ENCODE measurements around the gene SLFN14. TPM values are rescaled to one million over a fixed set of nuclear protein-coding genes. Genes with fewer than 3 reads are reported as not detected.
"Not testable (repeated sequence)": the region's sequence is repeated elsewhere in the genome, so short reads cannot be mapped to it uniquely, and the experiment has no call there.

Gene SLFN14
- total and polyA plus RNA-seq, 7 donors = 0.01 to 0.12 TPM; not detected in 5

- Histone ChIP-seq H3K4me1 (peaks cover 16% of the 10 kb centered on the region), H3K36me3 (ENCODE audit: insufficient read depth in 1 of 2, low read depth in 1 of 2) (peaks cover 0 to 13% of the 10 kb centered on the region in 2 donors), H3K9me3 (no peaks in the 10 kb centered on the region), H3K4me3 (no peak overlapping the region), H3K27me3 (ENCODE audit: insufficient read depth in 3 of 3, low read length in 2 of 3) (no peaks in the 10 kb centered on the region), H3K27ac (no peak overlapping the region)
- WGBS, 3 donors = 82 to 90% (median 86%) methylated on average over 2 of the region's 2 CpGs
- intact Hi-C loops (cut with DNase I) = no loop called here
- DNase-seq (no peak), ATAC-seq (no peak)
- no peak for TF ChIP-seq CTCF (IDR thresholded peaks at IDR 0.05)
Observed at GRCh38 chr17:35569405-35569804, 8.8 kb upstream of the SLFN14 start.

- intact Hi-C loops (cut with DNase I) = no loop called here
- H3K36me3 ChIP-seq (ENCODE audit: insufficient read depth in 1 of 2, low read depth in 1 of 2) = peaks cover 0 to 4% of the 10 kb centered on the region in 2 donors
- 23 to 25% (median 24%) methylated on average over 15 of the region's 15 CpGs for WGBS, 3 donors
- peak overlapping the region; percentile 81 for H3K4me3 ChIP-seq
- H3K9me3 ChIP-seq = no peaks in the 10 kb centered on the region
- H3K4me1 ChIP-seq = peaks cover 16% of the 10 kb centered on the region
- no peak for TF ChIP-seq CTCF (IDR thresholded peaks at IDR 0.05)
- peak overlapping the region; percentile 80 for H3K27ac ChIP-seq
- DNase-seq (no peak), ATAC-seq (peak in 1 of 4 donors; percentile 54)
- no peaks in the 10 kb centered on the region for H3K27me3 ChIP-seq (ENCODE audit: insufficient read depth in 3 of 3, low read length in 2 of 3)
Observed at GRCh38 chr17:35568561-35568960, 7.9 kb upstream of the SLFN14 start.

- ATAC-seq (no peak), DNase-seq (no peak)
- Histone ChIP-seq H3K27me3 (ENCODE audit: insufficient read depth in 3 of 3, low read length in 2 of 3) (no peaks in the 10 kb centered on the region), H3K4me1 (peaks cover 16% of the 10 kb centered on the region), H3K27ac (peak overlapping the region; percentile 80), H3K36me3 (ENCODE audit: insufficient read depth in 1 of 2, low read depth in 1 of 2) (no peaks in the 10 kb centered on the region), H3K9me3 (no peaks in the 10 kb centered on the region), H3K4me3 (peak overlapping the region; percentile 81)
- TF ChIP-seq CTCF (IDR thresholded peaks at IDR 0.05) = no peak
- 67 to 71% (median 70%) methylated on average over 11 of the region's 11 CpGs for WGBS, 3 donors
- intact Hi-C loops (cut with DNase I) = no loop called here
Observed at GRCh38 chr17:35566968-35567367, 6.3 kb upstream of the SLFN14 start.

- 74 to 81% (median 75%) methylated on average over 12 to 16 of the region's 16 CpGs for WGBS, 3 donors
- ATAC-seq; DNase-seq; H3K36me3 ChIP-seq (ENCODE audit: insufficient read depth in 1 of 2, low read depth in 1 of 2); H3K9me3 ChIP-seq; intact Hi-C loops (cut with DNase I); H3K27ac ChIP-seq; H3K4me1 ChIP-seq; H3K27me3 ChIP-seq (ENCODE audit: insufficient read depth in 3 of 3, low read length in 2 of 3); H3K4me3 ChIP-seq: not testable (repeated sequence)
Observed at GRCh38 chr17:35563181-35563580, 2.6 kb upstream of the SLFN14 start.

GRCh38 chr17:35559495-35560210 is 966 bp downstream of the SLFN14 start:
- WGBS, 3 donors = 56 to 65% (median 63%) methylated on average over 2 of the region's 2 CpGs
- no peak overlapping the region for H3K4me3 ChIP-seq
- DNase-seq = no peak
- no peak for TF ChIP-seq CTCF (IDR thresholded peaks at IDR 0.05)
- H3K27ac ChIP-seq = no peak overlapping the region
- H3K4me1 ChIP-seq = no peaks in the 10 kb centered on the region
- no peaks in the 10 kb centered on the region for H3K9me3 ChIP-seq
- intact Hi-C loops (cut with DNase I) = no loop called here
- H3K27me3 ChIP-seq (ENCODE audit: insufficient read depth in 3 of 3, low read length in 2 of 3) = no peaks in the 10 kb centered on the region
- no peaks in the 10 kb centered on the region for H3K36me3 ChIP-seq (ENCODE audit: insufficient read depth in 1 of 2, low read depth in 1 of 2)
- ATAC-seq = no peak
